ENCODE measurements around the gene POP5.

POP5 gene

GRCh38 chr12:120539303-120539702 lies 41.9 kb downstream of the POP5 start (continued):
- TF ChIP-seq ZFP3 (tag by site-specific recombination; IDR thresholded peaks at IDR 0.05; ENCODE audit: low read depth) (no peak), ZNF202 (tag by site-specific recombination; IDR thresholded peaks at IDR 0.05; ENCODE audit: borderline replicate concordance) (no peak)

GRCh38 chr12:120538281-120539156 lies 42.7 kb downstream of the POP5 start:
- Histone ChIP-seq H3K4me1 (ENCODE audit: control insufficient read depth, insufficient read depth, low read length) (peaks cover 18% of the 10 kb centered on the region), H3K9me3 (ENCODE audit: control insufficient read depth, insufficient read depth, low read depth, low read length) (no peaks in the 10 kb centered on the region), H3K27ac (ENCODE audit: extremely low read depth, low read depth, low read length) (peak overlapping the region; percentile 34), H3K4me3 (ENCODE audit: low read depth, low read length) (no peak overlapping the region), H3K36me3 (ENCODE audit: control insufficient read depth in 2 of 2, insufficient read depth in 1 of 2, low read length in 2 of 2) (peaks cover 19 to 68% of the 10 kb centered on the region in 2 experiments; a peak in 2 of 3 replicates)
- POLR2A ChIA-PET = interaction anchor here (0.8 to 2.0 kb wide), 4 partner anchors 42 to 64 kb away, joined by 3 to 5 read pairs (median 4); partner anchors contain the start of genes DYNLL1 and POP5
- TF ChIP-seq PRDM1 (tag by site-specific recombination; IDR thresholded peaks at IDR 0.05) (peak; percentile 68), ZNF529 (tag by site-specific recombination; IDR thresholded peaks at IDR 0.05; ENCODE audit: insufficient replicate concordance) (no peak), GLIS1 (tag by site-specific recombination; IDR thresholded peaks at IDR 0.05) (peak; percentile 44; the same call in 1 of the 2 replicates), ZNF600 (tag by site-specific recombination; IDR thresholded peaks at IDR 0.05) (peak; percentile 44; the same call in 1 of the 2 replicates), IKZF3 (tag by site-specific recombination; IDR thresholded peaks at IDR 0.05) (peak; percentile 24; the same call in 1 of the 2 replicates), ZSCAN30 (tag by site-specific recombination; IDR thresholded peaks at IDR 0.05) (peak; percentile 37; the same call in 1 of the 2 replicates), ZNF596 (tag by site-specific recombination; IDR thresholded peaks at IDR 0.05) (0 out of 2 replicates have a peak, but pooled peaks have one; percentile 41), HOXD13 (CRISPR knock-in tag; IDR thresholded peaks at IDR 0.05; ENCODE audit: borderline replicate concordance) (no peak), OSR2 (tag by site-specific recombination; IDR thresholded peaks at IDR 0.05) (peak; percentile 21; the same call in 1 of the 2 replicates), ZNF626 (tag by site-specific recombination; IDR thresholded peaks at IDR 0.05) (no peak), ZNF350 (tag by site-specific recombination; IDR thresholded peaks at IDR 0.05) (no peak), ZIC2 (tag by site-specific recombination; IDR thresholded peaks at IDR 0.05) (no peak), KLF7 (tag by site-specific recombination; IDR thresholded peaks at IDR 0.05; ENCODE audit: borderline replicate concordance) (no peak), ZNF341 (tag by site-specific recombination; IDR thresholded peaks at IDR 0.05; ENCODE audit: low read depth) (peak; percentile 77), PRDM6 (tag by site-specific recombination; IDR thresholded peaks at IDR 0.05) (peak; percentile 91)
- CTCF ChIA-PET = interaction anchor here (0.5 to 1.1 kb wide), 4 partner anchors 11 to 222 kb away, joined by 3 to 4 read pairs (median 4); no protein-coding TSS in a partner anchor

GRCh38 chr12:120537856-120538220 lies 43.4 kb downstream of the POP5 start:
- H3K36me3 ChIP-seq (ENCODE audit: control insufficient read depth in 2 of 2, insufficient read depth in 1 of 2, low read length in 2 of 2) = peaks cover 19 to 65% of the 10 kb centered on the region in 2 experiments; a peak in 2 of 3 replicates
- POLR2A ChIA-PET = interaction anchor here (0.8 to 2.0 kb wide), 4 partner anchors 42 to 63 kb away, joined by 3 to 5 read pairs (median 4); partner anchors contain the start of genes DYNLL1 and POP5
- peak overlapping the region; percentile 18; the same call in 1 of the 2 replicates for H3K27ac ChIP-seq (ENCODE audit: extremely low read depth, low read depth, low read length)
- no peak overlapping the region for H3K4me3 ChIP-seq (ENCODE audit: low read depth, low read length)
- TF ChIP-seq PRDM6 (tag by site-specific recombination; IDR thresholded peaks at IDR 0.05) = peak; percentile 28; the same call in 1 of the 2 replicates
- TF ChIP-seq ZNF404 (tag by site-specific recombination; IDR thresholded peaks at IDR 0.05) = no peak
- CTCF ChIA-PET = interaction anchor here (0.6 kb wide), 1 partner anchor 10 kb away, joined by 4 read pairs; no protein-coding TSS in a partner anchor
- peaks cover 18% of the 10 kb centered on the region for H3K4me1 ChIP-seq (ENCODE audit: control insufficient read depth, insufficient read depth, low read length)
- no peaks in the 10 kb centered on the region for H3K9me3 ChIP-seq (ENCODE audit: control insufficient read depth, insufficient read depth, low read depth, low read length)
